RCC 7860 (cell line): ENCODE data around the gene CCDC144A.
"Not testable (repeated sequence)": the region's sequence is repeated elsewhere in the genome, so short reads cannot be mapped to it uniquely, and the experiment has no call there.

Experiments used
- DNase-seq: peaks from one replicate; pipeline ENCODE4 v3.0.0-alpha.2; 2015; ENCODE audit warnings: low spot score
- FAIRE-seq: peaks from 2 replicates; lab custom pipeline; 2012; peaks lifted over from hg19 to GRCh38; lab: Jason Lieb, UNC

CCDC144A gene

DNA sequence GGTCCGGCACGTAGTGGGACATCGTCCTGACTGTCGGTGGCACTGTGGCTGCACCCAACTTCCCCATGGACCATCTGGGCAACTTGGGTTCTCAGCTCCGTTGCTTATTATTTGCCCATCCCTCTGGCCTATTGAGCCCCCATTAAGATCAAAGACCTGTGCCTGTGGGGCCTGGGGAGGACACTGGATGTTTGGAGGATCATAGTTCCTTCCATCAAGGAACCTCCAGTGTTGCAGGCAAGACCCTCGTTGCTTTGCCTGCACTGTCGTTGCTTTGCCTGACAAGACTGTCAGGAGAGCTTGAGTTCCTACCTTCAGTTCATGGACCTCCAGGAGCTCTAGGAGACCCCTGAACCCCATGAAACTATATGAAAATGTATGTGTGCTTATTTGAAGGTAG is 127.2 kb downstream of the CCDC144A start:
- FAIRE-seq: no peak

DNA sequence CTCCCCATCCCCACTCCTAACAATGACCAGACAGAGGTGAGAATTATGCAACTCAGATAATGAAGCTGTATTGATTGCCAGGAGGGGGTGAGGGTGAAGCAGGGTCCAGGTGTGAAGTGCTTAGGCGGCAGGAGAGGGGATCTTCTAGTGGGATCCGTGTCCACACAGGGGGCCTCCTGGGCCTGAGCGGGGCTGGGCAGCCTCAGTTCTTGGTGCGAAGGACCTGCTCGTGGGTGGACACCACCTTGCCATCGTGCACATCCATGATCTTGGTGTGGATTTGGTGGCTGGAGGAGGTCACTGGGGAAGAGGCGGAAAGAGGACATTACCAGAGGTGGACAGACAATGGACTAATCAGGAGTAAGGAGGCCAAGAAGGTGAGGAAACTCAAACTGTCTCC is 127.9 kb downstream of the CCDC144A start:
- not testable (repeated sequence) for FAIRE-seq, DNase-seq

More for the DNA sequence above, 127.2 kb downstream of the CCDC144A start:
- DNase-seq: no peak

- DNase-seq (no peak), FAIRE-seq (no peak)
These were observed 128.3 kb downstream of the CCDC144A start for GRCh38 chr17:16818340-16818739.

DNA sequence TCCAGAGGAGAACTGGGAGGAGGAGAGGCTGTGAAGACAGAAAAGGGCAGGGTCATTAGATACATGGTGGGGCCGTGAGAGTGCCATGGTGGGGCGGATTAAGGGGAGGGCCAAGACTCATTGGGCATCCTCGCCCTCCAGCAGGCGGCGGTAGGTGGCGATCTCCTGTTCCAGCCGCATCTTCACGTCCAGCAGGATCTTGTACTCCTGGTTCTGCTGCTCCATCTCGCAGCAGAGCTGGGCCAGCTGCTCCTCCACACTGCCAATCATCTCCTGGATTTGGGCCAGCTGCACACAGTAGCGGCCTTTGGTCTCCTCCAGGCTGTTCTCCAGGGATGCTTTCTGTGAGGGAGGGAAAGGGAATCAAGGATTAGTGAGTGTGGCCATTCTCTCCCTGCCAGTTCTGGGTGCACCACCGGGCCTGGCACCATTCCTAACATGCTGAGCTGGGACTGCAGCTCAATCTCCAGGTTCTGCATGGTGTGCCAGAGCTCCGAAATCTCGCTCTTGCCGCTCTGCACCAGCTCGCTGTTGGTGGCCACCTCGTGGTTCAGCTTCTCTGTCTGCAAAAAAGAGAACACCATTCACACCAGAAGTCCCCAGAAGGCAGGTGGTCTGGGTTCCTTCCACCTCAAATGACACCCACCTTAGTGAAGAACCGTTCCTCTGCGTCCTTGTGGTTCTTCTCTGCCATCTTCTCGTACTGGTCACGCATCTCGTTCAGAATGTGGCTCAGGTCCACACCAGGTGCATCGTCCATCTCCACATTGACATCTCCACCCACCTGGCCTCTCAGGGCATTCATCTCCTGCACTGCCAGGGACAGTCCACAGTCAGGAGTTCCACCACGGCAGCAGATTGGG is 129.0 kb downstream of the CCDC144A start:
- no peak for FAIRE-seq
- no peak for DNase-seq

GRCh38 chr17:16820161-16820877 is 130.3 kb downstream of the CCDC144A start:
- no peak for FAIRE-seq
- DNase-seq: no peak

DNA sequence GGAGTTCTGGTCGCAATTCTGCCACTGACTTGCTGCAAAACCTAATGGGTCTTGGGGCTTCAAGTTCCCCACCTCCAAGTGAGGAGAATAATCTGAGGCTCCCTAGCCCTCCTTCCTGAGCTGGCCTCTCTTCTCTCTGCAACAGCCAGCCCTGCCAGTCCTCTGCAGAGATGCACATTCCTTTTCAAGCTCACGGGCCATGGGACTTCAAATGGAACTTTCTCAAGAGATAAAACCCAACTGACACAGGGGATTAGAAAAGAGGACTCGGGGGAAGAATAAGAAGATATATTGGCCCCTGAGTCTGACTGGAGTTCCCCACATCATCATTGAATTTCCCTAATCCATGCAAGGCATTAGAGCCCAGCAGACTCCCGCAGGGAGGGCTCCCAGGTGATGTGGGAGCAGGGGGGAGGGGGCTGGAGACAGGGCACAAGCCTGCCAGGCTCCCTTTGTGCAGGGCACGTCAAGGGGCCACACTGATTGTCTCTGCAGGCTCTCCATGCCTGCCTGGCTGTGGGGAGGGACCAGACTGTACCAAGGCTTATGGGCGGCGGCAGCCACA is 131.0 kb downstream of the CCDC144A start:
- no peak for DNase-seq
- FAIRE-seq: no peak

GRCh38 chr17:16822133-16822532 is 132.1 kb downstream of the CCDC144A start:
- DNase-seq, FAIRE-seq: not testable (repeated sequence)

GRCh38 chr17:16823768-16824406 is 133.8 kb downstream of the CCDC144A start:
- FAIRE-seq, DNase-seq: not testable (repeated sequence)
